Right lobe of liver (tissue), 6 donors: ENCODE data around the gene MDP1. TPM values are rescaled to one million over a fixed set of nuclear protein-coding genes. Genes with fewer than 3 reads are reported as not detected.

Experiments
- ATAC-seq, 4 donors: fragments of 200-7000 bp; cut with Tn5 transposase; one replicate each; pipeline ENCODE4 v1.9.1; 2020; ENCODE audit warnings: mild to moderate bottlenecking in 4 of 4, moderate library complexity in 4 of 4
- DNase-seq, 3 donors: peaks; one replicate each; pipeline ENCODE4 v3.0.0-alpha.2; 2020
- H3K27ac ChIP-seq, 3 donors: fragments of 200-600 bp; one replicate each; pipeline ENCODE4 v1.8.0; 2022
- H3K27me3 ChIP-seq, 2 donors: fragments of 200-600 bp; one replicate each; pipeline ENCODE4 v1.8.0; 2022
- H3K36me3 ChIP-seq, 4 donors: fragments of 200-600 bp; sonication (generic) in 1 of 4; one replicate each; pipeline versions ENCODE4 v1.5.1 to v1.8.0; 2017 to 2022; ENCODE audit warnings: control low read depth in 1 of 4
- H3K4me1 ChIP-seq, 4 donors: fragments of 200-600 bp; sonication (generic) in 1 of 4; one replicate each; pipeline versions ENCODE4 v1.5.1 to v1.8.0; 2017 to 2022; ENCODE audit warnings: control low read depth in 1 of 4
- H3K4me3 ChIP-seq, 3 donors: fragments of 200-600 bp; one replicate each; pipeline ENCODE4 v1.8.0; 2022
- H3K9me3 ChIP-seq, 4 donors: fragments of 200-600 bp; sonication (generic) in 1 of 4; one replicate each; pipeline versions ENCODE4 v1.5.1 to v1.8.0; 2017 to 2022; ENCODE audit warnings: control low read depth in 1 of 4
- POLR2A ChIP-seq: fragments of 450-650 bp; IDR thresholded peaks from one replicate; pipeline ENCODE4 v1.6.1; 2017; ENCODE audit warnings: antibody characterized with exemption, mild to moderate bottlenecking
- WGBS: methylation state at CpG from one replicate; pipeline ENCODE4 v1.1.6; 2018; ENCODE audit warnings: low coverage, low lambda C conversion rate; ENCODE audit not compliant: insufficient coverage; ENCODE audit errors: missing lambda C conversion rate; 5-methylcytosine and 5-hydroxymethylcytosine counted together
- intact Hi-C, 2 donors: fragments of 100-400 bp; cut with DNase I; formaldehyde crosslinking; loops; one replicate each; pipeline versions ENCODE4 v1.11.2 to v1.14.1; 2022
- total RNA-seq, 6 experiments: library from RNA; depleted of rRNA in 2 of 6; stranded (reverse); fragments of >200 nt in 2 of 6; fragmentation: NEBNext Ultra II Directional in 3 of 6; extraction: Animal tissue kit (Norgen Biotek cat#: 25700) in 3 of 6; gene quantifications; one replicate each; pipeline versions ENCODE4 v1.1.0 to v1.2.4, GENCODE V29; 2016 to 2023
- TF ChIP-seq, protein P1 (sequence below), 4 donors: fragments of 200-600 bp in 3 of 4; fragments of 450-650 bp in 1 of 4; IDR thresholded peaks; one replicate each; pipeline versions ENCODE4 v1.5.1 to v1.8.0; 2016 to 2022; ENCODE audit warnings: antibody characterized with exemption in 4 of 4, mild to moderate bottlenecking in 2 of 4
- donor health status: DM: no; HTN: yes; CAD: no.
- donor health status: DM: no; HTN: no; CAD: no.
- donor health status: DM: no; HTN: no; CAD: no.
- donor health status: DM: no; HTN: yes; CAD: no.
- donor health status: DM: no; HTN: yes; CAD: no.

MDP1 gene
- total RNA-seq, 6 experiments from 2014 or later = 3.7 to 6.3 (median 4.9) TPM

DNA sequence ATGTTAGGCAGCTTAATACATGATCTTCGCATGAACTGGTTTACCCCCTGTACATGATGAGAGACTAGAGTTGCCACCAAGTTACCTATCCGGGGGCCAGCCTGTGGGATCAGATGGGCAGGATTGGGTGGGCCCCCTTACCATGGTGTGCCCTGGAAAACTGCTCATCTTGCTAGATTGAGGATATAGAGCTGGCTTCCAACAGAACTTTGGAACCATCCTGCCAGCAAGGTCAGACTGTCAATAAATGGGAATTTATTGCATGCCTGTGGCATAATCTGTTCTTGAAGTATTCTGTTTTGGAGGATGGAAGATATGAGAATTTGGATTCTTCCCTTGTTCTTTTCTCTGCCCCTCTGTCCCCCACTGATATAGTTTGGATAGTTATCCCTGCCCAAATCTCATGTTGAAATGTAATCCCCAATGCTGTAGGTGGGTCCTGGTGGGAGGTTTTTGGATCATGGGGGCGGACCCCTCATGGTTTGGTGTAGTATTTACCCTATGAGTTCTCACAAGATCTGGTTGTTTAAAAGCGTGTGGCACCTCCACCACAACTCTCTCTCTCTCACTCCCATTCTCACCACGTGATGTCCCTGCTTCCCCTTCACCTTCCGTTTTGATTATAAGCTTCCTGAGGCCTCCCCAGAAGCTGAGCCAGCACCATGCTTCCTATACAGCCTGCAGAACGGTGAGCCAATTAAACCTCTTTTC lies 16.9 kb downstream of the MDP1 start:
- intact Hi-C loops = no loop called here
- Histone ChIP-seq H3K27me3 (no peaks in the 10 kb centered on the region), H3K4me1 (peaks cover 0 to 39% (median 7%) of the 10 kb centered on the region in 4 donors), H3K4me3 (no peak overlapping the region), H3K27ac (no peak overlapping the region), H3K36me3 (no peaks in the 10 kb centered on the region), H3K9me3 (no peaks in the 10 kb centered on the region)
- TF ChIP-seq, protein P1, sequence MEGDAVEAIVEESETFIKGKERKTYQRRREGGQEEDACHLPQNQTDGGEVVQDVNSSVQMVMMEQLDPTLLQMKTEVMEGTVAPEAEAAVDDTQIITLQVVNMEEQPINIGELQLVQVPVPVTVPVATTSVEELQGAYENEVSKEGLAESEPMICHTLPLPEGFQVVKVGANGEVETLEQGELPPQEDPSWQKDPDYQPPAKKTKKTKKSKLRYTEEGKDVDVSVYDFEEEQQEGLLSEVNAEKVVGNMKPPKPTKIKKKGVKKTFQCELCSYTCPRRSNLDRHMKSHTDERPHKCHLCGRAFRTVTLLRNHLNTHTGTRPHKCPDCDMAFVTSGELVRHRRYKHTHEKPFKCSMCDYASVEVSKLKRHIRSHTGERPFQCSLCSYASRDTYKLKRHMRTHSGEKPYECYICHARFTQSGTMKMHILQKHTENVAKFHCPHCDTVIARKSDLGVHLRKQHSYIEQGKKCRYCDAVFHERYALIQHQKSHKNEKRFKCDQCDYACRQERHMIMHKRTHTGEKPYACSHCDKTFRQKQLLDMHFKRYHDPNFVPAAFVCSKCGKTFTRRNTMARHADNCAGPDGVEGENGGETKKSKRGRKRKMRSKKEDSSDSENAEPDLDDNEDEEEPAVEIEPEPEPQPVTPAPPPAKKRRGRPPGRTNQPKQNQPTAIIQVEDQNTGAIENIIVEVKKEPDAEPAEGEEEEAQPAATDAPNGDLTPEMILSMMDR (IDR thresholded peaks at IDR 0.05) = no peak
- no peak for TF ChIP-seq POLR2A
- DNase-seq (no peak), ATAC-seq (no peak)
- WGBS = 69% methylated on average over 7 of the region's 7 CpGs

DNA sequence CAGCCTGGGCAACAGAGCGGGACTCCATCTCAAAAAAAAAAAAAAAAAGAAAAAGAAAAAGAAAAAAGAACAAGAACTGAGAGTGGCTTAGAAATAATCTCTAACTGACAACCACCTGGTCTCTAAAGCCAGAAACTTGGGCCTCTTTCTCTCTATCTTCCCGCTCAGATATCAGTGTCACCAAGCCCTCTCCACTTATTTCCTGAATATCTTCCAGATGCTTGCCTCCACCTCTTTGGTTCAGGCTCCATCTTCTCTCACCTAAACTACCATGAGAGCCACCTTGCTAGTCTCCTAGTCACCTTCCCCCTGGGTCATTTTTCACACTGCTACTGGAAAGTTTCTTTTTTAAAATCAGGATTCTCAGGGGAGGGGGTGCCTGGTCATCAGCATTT lies 18.8 kb downstream of the MDP1 start:
- Histone ChIP-seq H3K27me3 (no peaks in the 10 kb centered on the region), H3K4me1 (peaks cover 0 to 40% (median 7%) of the 10 kb centered on the region in 4 donors), H3K27ac (no peak overlapping the region), H3K9me3 (no peaks in the 10 kb centered on the region), H3K4me3 (no peak overlapping the region), H3K36me3 (peaks cover 0 to 9% (median 0%) of the 10 kb centered on the region in 4 donors)
- TF ChIP-seq, protein P1 (IDR thresholded peaks at IDR 0.05) = no peak
- TF ChIP-seq POLR2A = no peak
- DNase-seq (no peak), ATAC-seq (no peak)
- intact Hi-C loops = no loop called here
- 100% methylated on average over 1 of the region's 2 CpGs for WGBS

DNA sequence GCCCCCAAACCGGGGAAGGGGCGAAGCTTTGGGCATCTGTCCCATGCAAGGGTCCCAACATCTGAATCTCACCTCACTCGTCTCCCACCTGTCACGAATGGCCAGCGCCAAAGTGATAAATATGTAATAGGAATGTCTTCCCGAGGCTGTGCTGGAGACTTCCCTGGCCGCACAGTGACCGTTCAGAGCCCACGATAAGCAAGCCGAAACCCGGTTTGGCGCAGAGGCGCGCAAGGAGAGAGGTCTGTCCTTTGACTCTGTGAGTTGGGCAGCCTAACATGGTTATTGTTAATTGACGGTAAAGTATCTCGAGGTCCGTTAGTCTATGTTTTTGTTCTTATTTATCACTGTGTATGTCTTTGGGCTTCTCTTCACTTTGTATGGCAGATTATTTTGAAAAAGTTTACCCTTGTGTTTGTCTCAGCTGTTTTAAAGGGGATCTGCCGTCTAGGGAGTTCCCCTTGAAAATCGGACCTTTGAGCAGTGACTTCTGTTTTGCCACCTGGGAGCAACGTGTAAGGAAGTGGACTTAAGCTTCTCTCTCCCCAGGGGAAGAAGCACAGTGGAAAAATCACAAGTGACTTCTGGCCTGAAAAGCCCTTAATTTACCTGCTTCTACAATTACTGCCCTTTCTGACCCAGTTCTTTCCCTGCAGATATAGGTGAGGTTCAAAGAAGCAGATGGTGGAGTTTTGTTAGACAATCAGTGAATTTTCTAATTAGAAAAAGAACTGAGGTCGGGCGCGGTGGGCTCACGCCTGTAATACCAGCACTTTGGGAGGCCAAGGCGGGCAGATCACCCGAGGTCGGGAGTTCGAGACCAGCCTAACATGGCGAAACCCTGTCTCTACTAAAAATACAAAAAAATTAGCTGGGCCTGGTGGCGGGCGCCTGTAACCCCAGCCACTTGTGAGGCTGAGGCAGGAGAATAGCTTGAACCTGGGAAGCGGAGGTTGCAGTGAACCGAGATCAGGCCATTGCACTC lies 19.5 kb downstream of the MDP1 start:
- WGBS = 30% methylated on average over 28 of the region's 33 CpGs
- DNase-seq = no peak
- intact Hi-C loops = no loop called here

More for the DNA sequence above, 19.5 kb downstream of the MDP1 start:
- Histone ChIP-seq H3K4me3 (peak overlapping the region; percentile 90 to 96 (median 94)), H3K36me3 (peaks cover 0 to 9% (median 0%) of the 10 kb centered on the region in 4 donors), H3K4me1 (peaks cover 0 to 40% (median 7%) of the 10 kb centered on the region in 4 donors), H3K27me3 (no peaks in the 10 kb centered on the region), H3K27ac (peak overlapping the region; percentile 97 to 99 (median 98)), H3K9me3 (no peaks in the 10 kb centered on the region)
- ATAC-seq = peak; percentile 33 to 45 (median 40)
- TF ChIP-seq, protein P1 (IDR thresholded peaks at IDR 0.05) = no peak
- no peak for TF ChIP-seq POLR2A
